Measurements from ENCODE around the gene HMGN4.

HMGN4 gene

DNA sequence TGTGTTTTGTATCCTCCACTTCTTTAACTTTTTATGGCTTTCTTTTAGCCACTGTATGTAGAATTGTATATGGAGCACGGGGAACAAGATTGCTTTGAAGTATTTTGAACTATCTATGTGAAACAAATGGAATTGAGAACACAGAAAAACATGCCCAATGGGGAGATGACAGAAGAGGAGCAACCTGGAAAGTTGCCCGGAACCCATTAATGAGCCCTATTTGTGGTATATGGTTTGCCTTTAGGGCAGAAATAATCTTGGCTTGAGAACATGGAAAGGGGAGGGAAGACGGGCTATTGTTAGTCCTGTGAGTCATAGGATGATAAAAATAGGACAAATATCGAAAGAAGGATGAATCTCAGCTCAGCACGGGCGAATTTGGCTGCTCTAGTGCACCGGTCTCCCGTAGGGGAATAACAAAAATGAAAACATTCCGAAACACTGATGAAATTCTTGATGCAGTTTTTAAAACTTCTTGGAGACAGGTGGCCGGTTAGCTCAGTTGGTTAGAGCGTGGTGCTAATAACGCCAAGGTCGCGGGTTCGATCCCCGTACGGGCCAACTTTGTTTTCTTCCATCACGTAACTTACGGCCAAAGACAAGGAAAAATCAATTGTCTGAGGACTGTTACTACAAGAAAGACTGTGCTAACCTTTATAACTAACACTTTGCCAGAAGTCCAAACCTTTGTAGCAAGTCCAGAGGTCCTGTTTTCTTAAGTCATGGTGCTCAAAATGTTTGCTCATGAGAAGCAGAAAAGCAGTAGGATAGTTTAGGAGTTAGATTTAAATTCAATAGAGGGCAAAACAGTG is 15.7 kb downstream of the HMGN4 start:
- POLR2A ChIA-PET = interaction anchor here (1.1 to 1.3 kb wide), 2 partner anchors 16 to 358 kb away, joined by 3 to 5 read pairs; partner anchors contain the start of gene HMGN4

DNA sequence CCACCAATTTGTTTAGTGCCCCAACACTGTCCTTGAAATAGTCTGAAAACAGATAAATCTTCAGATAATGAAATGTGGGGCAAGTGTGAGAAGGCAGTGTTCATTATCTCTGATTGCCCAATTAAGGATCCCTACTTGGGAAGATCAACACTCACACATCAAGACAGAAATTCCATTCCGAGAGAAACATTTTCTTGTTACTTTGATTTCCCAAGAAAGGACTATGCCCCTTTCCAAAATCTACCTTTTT is 16.2 kb downstream of the HMGN4 start:
- TF ChIP-seq, protein P1, sequence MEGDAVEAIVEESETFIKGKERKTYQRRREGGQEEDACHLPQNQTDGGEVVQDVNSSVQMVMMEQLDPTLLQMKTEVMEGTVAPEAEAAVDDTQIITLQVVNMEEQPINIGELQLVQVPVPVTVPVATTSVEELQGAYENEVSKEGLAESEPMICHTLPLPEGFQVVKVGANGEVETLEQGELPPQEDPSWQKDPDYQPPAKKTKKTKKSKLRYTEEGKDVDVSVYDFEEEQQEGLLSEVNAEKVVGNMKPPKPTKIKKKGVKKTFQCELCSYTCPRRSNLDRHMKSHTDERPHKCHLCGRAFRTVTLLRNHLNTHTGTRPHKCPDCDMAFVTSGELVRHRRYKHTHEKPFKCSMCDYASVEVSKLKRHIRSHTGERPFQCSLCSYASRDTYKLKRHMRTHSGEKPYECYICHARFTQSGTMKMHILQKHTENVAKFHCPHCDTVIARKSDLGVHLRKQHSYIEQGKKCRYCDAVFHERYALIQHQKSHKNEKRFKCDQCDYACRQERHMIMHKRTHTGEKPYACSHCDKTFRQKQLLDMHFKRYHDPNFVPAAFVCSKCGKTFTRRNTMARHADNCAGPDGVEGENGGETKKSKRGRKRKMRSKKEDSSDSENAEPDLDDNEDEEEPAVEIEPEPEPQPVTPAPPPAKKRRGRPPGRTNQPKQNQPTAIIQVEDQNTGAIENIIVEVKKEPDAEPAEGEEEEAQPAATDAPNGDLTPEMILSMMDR (IDR thresholded peaks at IDR 0.05; ENCODE audit: control extremely low read depth, extremely low read depth, low read depth, missing control alignments) = no peak
- CTCF ChIA-PET = interaction anchor here (1.0 to 4.7 kb wide), 10 partner anchors 9 to 232 kb away, joined by 3 to 19 read pairs (median 4); partner anchors contain the start of gene HMGN4
- DNase-seq (ENCODE audit: extremely low spot score) = no peak
- POLR2A ChIA-PET = interaction anchor here (1.1 to 1.3 kb wide), 2 partner anchors 17 to 359 kb away, joined by 3 to 5 read pairs; partner anchors contain the start of gene HMGN4

More for the DNA sequence above, 15.7 kb downstream of the HMGN4 start:
- CTCF ChIA-PET = interaction anchor here (1.0 to 4.7 kb wide), 12 partner anchors 9 to 1243 kb away, joined by 3 to 19 read pairs (median 4); partner anchors contain the start of gene HMGN4
- no peak for DNase-seq (ENCODE audit: extremely low spot score)
- TF ChIP-seq, protein P1 (IDR thresholded peaks at IDR 0.05; ENCODE audit: control extremely low read depth, extremely low read depth, low read depth, missing control alignments) = no peak

DNA sequence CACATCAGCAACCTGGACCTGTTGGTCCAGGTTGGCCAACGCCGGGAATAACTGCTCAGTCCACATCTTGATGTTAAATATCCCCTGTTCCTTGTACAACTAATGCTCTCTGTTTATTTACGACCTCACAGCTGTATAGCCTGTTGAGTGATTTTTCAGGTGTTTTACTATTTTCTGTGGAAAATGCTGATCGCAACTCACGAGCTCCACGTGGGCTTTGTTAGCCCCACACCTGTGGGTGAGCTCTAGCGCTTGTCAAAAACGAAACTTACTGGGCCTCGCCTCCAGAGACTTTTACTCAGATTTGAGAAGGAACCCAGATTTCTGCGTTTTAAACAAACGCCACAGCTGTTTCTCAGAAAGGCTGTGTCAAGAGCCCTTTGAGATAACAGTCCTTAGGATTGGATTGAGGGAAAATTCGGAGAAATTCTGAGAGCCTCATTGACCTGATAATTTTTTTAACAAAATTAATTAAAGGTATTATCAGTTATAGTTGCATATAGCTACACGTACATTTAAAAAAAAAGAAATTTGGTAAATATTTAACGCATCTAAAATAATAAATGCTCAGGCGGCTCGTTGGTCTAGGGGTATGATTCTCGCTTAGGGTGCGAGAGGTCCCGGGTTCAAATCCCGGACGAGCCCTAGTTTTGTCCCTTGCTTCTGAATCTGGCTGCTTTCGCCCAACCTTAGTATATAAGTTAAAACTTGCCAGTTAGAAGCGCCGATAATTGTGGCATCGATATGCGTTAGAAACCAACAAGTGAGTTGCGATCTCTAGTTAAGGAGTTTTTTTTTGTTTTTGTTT is 16.7 kb downstream of the HMGN4 start:
- DNase-seq (ENCODE audit: extremely low spot score) = no peak
- TF ChIP-seq, protein P1 (IDR thresholded peaks at IDR 0.05; ENCODE audit: control extremely low read depth, extremely low read depth, low read depth, missing control alignments) = no peak
- POLR2A ChIA-PET = interaction anchor here (0.6 to 1.3 kb wide), 2 partner anchors 359 to 534 kb away, joined by 3 to 5 read pairs; no protein-coding TSS in a partner anchor
- CTCF ChIA-PET = interaction anchor here (1.0 to 4.7 kb wide), 7 partner anchors 10 to 233 kb away, joined by 3 to 19 read pairs (median 4); partner anchors contain the start of gene HMGN4

DNA sequence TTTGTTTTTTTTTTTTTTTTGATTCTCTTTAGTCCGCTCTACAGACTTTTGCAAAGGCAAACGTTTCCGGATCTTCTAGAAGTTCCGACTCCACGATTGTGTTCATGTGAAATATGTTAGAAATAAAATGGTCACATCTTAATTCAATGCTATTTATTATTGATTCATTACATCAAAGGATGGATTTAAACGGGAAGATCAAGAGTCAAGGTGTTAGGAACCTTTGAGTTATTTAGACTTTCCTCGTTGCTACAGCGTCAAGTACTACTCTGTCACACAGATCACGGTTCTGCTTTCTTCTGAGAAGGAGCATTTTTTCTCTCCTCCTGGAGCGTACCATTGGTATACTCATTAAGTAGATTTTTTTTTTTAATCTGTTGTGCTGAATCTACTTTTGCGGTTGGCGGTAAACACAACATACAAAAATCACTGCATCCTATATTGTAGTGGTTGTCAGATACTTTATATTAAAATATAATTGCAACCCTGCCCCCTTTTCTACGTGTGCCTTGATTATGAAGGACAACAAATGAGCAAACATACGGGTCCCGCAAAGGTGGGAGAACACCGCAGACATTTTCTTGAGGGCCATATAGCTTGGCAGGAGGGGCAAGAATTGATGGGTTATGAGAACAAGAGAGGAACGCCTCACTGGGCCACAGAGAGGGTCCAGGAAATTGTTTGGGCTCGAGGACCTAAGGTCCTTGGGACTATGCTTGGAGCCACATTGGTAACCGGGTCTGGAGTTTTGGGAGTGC is 17.5 kb downstream of the HMGN4 start:
- ChIA-PET POLR2A (interaction anchor here (1.3 kb wide), 1 partner anchor 360 kb away, joined by 5 read pairs; no protein-coding TSS in a partner anchor), CTCF (interaction anchor here (0.6 to 4.7 kb wide), 8 partner anchors 9 to 40 kb away, joined by 3 to 19 read pairs (median 4); partner anchors contain the start of gene HMGN4)
- TF ChIP-seq, protein P1 (IDR thresholded peaks at IDR 0.05; ENCODE audit: control extremely low read depth, extremely low read depth, low read depth, missing control alignments) = no peak
- no peak for DNase-seq (ENCODE audit: extremely low spot score)

DNA sequence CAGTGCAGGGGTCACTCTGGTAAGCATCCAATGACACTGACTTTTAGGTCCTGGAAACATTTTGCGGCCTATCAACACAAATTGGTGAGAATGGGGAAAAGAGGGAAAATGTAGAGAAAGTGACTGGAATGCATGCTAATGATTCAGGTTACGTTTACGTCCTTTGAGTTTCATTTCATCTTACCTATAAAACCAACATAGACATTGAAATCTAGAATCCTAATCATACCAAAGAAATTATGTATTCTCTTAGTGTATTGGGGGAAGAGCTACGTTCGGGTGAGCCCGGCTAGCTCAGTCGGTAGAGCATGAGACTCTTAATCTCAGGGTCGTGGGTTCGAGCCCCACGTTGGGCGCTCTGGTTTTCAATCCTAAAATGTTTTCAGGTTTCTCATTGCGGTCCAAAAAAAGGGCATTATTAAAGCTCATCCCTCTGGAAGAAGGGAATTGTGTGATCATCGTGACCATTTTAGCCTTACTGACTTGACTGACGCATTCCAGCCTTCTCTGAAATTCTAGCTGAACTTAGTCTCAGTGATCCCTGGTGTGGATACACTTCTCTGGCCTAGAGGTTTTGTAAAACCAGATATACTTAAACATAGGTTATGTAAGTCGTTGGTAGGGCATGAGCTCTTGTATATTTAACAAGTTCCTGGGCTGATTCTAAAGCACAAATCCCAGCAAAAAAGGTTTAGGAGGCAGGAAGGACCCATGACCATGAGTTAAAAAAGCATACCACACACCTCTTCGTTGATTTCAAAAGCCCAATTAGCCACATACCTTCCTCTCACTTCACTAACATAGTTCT is 18.3 kb downstream of the HMGN4 start:
- ChIA-PET POLR2A (interaction anchor here (0.6 kb wide), 1 partner anchor 12 kb away, joined by 3 read pairs; no protein-coding TSS in a partner anchor), CTCF (interaction anchor here (0.6 to 4.7 kb wide), 8 partner anchors 9 to 215 kb away, joined by 3 to 19 read pairs (median 4); partner anchors contain the start of gene HMGN4)
- no peak for DNase-seq (ENCODE audit: extremely low spot score)
- TF ChIP-seq, protein P1 (IDR thresholded peaks at IDR 0.05; ENCODE audit: control extremely low read depth, extremely low read depth, low read depth, missing control alignments) = no peak
